Endothelial cell of umbilical vein (primary cell): Measurements from ENCODE around the gene VPS37C. TPM values are rescaled to one million over a fixed set of nuclear protein-coding genes. Genes with fewer than 3 reads are reported as not detected.

Source experiments
- BruUV-seq: library from RNA; stranded (reverse); fragments of 400-500 nt; replicated peaks from 2 replicates; lab custom pipeline; 2021; lab: Mats Ljungman, UMichigan
- CTCF ChIA-PET: fragments of 300-600, 350-600 bp; sonication (Branson Sonifier 250); formaldehyde crosslinking; loops from one replicate; lab custom pipeline; 2021; ENCODE audit warnings: antibody characterized with exemption, inconsistent platforms; lab: Charles Lee
- POLR2A ChIA-PET: fragments of 300-600, 350-600 bp; sonication (Branson Sonifier 250); formaldehyde crosslinking; loops from one replicate; lab custom pipeline; 2021; ENCODE audit warnings: antibody characterized with exemption, inconsistent platforms; lab: Charles Lee
- DNase-seq: peaks from one replicate; pipeline ENCODE4 v3.0.0-alpha.2; 2011; ENCODE audit warnings: low read depth, low spot score
- FAIRE-seq: peaks from 2 replicates; lab custom pipeline; 2011; peaks lifted over from hg19 to GRCh38; lab: Jason Lieb, UNC
- H2AFZ ChIP-seq: 2 replicates; pipeline ENCODE4 v1.6.0; 2012; ENCODE audit warnings: low read depth, low read length, control low read depth, inconsistent platforms
- H3K27ac ChIP-seq: 2 replicates; pipeline ENCODE4 v1.5.1; 2011; ENCODE audit warnings: low read depth, mild to moderate bottlenecking, control low read depth, low read length, moderate library complexity; ENCODE audit not compliant: insufficient read depth
- H3K27me3 ChIP-seq, 2 experiments: 2 replicates each; pipeline versions ENCODE4 v1.6.0 to v1.6.1; 2011; ENCODE audit warnings: low read length in 2 of 2, mixed read lengths in 1 of 2; ENCODE audit not compliant: control insufficient read depth in 2 of 2, insufficient read depth in 2 of 2
- H3K36me3 ChIP-seq, 2 experiments: 2 replicates in 1 of 2; 3 replicates in 1 of 2; pipeline ENCODE4 v1.5.1; 2011; ENCODE audit warnings: low read length in 2 of 2, mild to moderate bottlenecking in 1 of 2, moderate library complexity in 1 of 2; ENCODE audit not compliant: control insufficient read depth in 2 of 2, insufficient read depth in 2 of 2; ENCODE audit errors: extremely low read depth in 1 of 2
- H3K4me1 ChIP-seq: 3 replicates; pipeline ENCODE4 v1.5.1; 2011; ENCODE audit warnings: mild to moderate bottlenecking, low read length; ENCODE audit not compliant: control insufficient read depth, insufficient read depth; ENCODE audit errors: extremely low read depth
- H3K4me2 ChIP-seq: 2 replicates; pipeline ENCODE4 v1.6.1; 2011; ENCODE audit warnings: low read length, control low read depth, mixed read lengths; ENCODE audit not compliant: insufficient read depth
- H3K4me3 ChIP-seq, 3 experiments: fragments of 200-600 bp in 1 of 3; sonication (generic), shearing (Covaris generic) in 1 of 3; replicated peaks in 1 of 3; 2 replicates each; pipeline ENCODE4 v1.5.1; 2011 to 2016; ENCODE audit warnings: control low read depth in 3 of 3, low read length in 3 of 3, mild to moderate bottlenecking in 2 of 3, inconsistent platforms in 1 of 3, low read depth in 1 of 3, moderate library complexity in 1 of 3; ENCODE audit not compliant: insufficient read depth in 1 of 3
- H3K79me2 ChIP-seq: 2 replicates; pipeline ENCODE4 v1.6.0; 2012; ENCODE audit warnings: low read length, inconsistent platforms; ENCODE audit not compliant: control insufficient read depth, insufficient read depth
- H3K9ac ChIP-seq: replicated peaks from 2 replicates; pipeline ENCODE3; 2011; ENCODE audit warnings: low read length, control low read depth; ENCODE audit not compliant: insufficient read depth; ENCODE audit errors: extremely low read depth
- H3K9me1 ChIP-seq: replicated peaks from 3 replicates; pipeline ENCODE4 v1.6.0; 2011; ENCODE audit warnings: mild to moderate bottlenecking, low read length; ENCODE audit not compliant: control insufficient read depth, insufficient read depth; ENCODE audit errors: extremely low read depth
- H3K9me3 ChIP-seq: replicated peaks from 2 replicates; pipeline ENCODE4 v1.5.1; 2012; ENCODE audit warnings: low read length, inconsistent platforms; ENCODE audit not compliant: control insufficient read depth, insufficient read depth
- H4K20me1 ChIP-seq: replicated peaks from 2 replicates; pipeline ENCODE3; 2011; ENCODE audit warnings: mild to moderate bottlenecking, low read length; ENCODE audit not compliant: control insufficient read depth, insufficient read depth; ENCODE audit errors: extremely low read depth
- CTCF ChIP-seq, 2 donors: IDR thresholded peaks; 1 replicate in 1 of 2; 2 replicates in 1 of 2; pipeline ENCODE4 v1.5.1; 2011; ENCODE audit warnings: low read length in 2 of 2, mild to moderate bottlenecking in 2 of 2, moderate library complexity in 2 of 2, control low read depth in 1 of 2, inconsistent platforms in 1 of 2, low read depth in 1 of 2; ENCODE audit not compliant: insufficient read depth in 1 of 2; ENCODE audit errors: extremely low read depth in 1 of 2
- EZH2 ChIP-seq: IDR thresholded peaks from 2 replicates; pipeline ENCODE4 v1.6.1; 2012; ENCODE audit warnings: borderline replicate concordance, low read depth, mild to moderate bottlenecking, moderate library complexity, low read length, inconsistent platforms; ENCODE audit not compliant: severe bottlenecking
- FOS ChIP-seq: IDR thresholded peaks from 2 replicates; pipeline ENCODE4 v1.6.1; 2011; ENCODE audit warnings: mild to moderate bottlenecking, low read length, moderate library complexity, borderline replicate concordance; ENCODE audit not compliant: insufficient read depth
- GATA2 ChIP-seq: IDR thresholded peaks from 2 replicates; pipeline ENCODE4 v1.7.0; 2011; ENCODE audit warnings: low read depth, mild to moderate bottlenecking, moderate library complexity, mixed read lengths, low read length; ENCODE audit not compliant: insufficient read length, insufficient read depth
- JUN ChIP-seq: IDR thresholded peaks from 2 replicates; pipeline ENCODE4 v1.6.1; 2011; ENCODE audit warnings: borderline replicate concordance, low read depth; ENCODE audit not compliant: insufficient read length, insufficient read depth
- MAX ChIP-seq: IDR thresholded peaks from 2 replicates; pipeline ENCODE4 v1.6.1; 2011; ENCODE audit not compliant: insufficient read depth, insufficient read length
- MYC ChIP-seq: IDR thresholded peaks from one replicate; pipeline ENCODE4 v1.6.1; 2011; ENCODE audit warnings: mild to moderate bottlenecking, low read depth, low read length
- POLR2A ChIP-seq: IDR thresholded peaks from 2 replicates; pipeline ENCODE4 v1.6.1; 2012; ENCODE audit warnings: low read depth, mild to moderate bottlenecking, control low read depth, low read length
- POLR2AphosphoS5 ChIP-seq: IDR thresholded peaks from 2 replicates; pipeline ENCODE4 v1.6.1; 2012; ENCODE audit warnings: low read depth, mild to moderate bottlenecking, control low read depth, low read length, moderate library complexity; ENCODE audit not compliant: insufficient read depth
- dilution Hi-C: fragments of 300-500 bp; cut with MboI; formaldehyde crosslinking; loops from one replicate; pipeline ENCODE4 v1.15.0; 2019; ENCODE audit warnings: low sequenced_read_pairs; ENCODE audit not compliant: extremely low pct_ligation_motif_present
- intact Hi-C: fragments of 100-400 bp; cut with micrococcal nuclease; formaldehyde crosslinking; loops from one replicate; pipeline ENCODE4 v1.10.0; 2022
- polyA plus RNA-seq, 4 experiments: library from polyadenylated mRNA; depleted of rRNA in 3 of 4; stranded (reverse) in 3 of 4; unstranded in 1 of 4; fragments of >200 nt; gene quantifications; 2 replicates each; pipeline versions ENCODE4 v1.2.1 to v1.2.3, GENCODE V29; 2011 to 2012; ENCODE audit warnings: missing spikeins in 1 of 4
- total RNA-seq: library from RNA; stranded (reverse); gene quantifications from 2 replicates; pipeline ENCODE4 v1.2.3, GENCODE V29; 2021

The VPS37C gene
- total and polyA plus RNA-seq, 2 donors (not counting 3 experiments of a cell fraction or from before 2014, with no cell fraction given), result 17.7 to 23.4 TPM

- H2AFZ ChIP-seq, result peak overlapping the region; percentile 68
- H3K27ac ChIP-seq, result no peak overlapping the region
- FAIRE-seq (peak; percentile 42), DNase-seq (peak; percentile 72)
- TF ChIP-seq MYC, result no peak
- no peak for TF ChIP-seq CTCF (IDR thresholded peaks at IDR 0.05; ENCODE audit: extremely low read depth in 1 of 2, insufficient read depth in 1 of 2, low read depth in 1 of 2, low read length in 2 of 2)
- TF ChIP-seq MAX, result no peak
- TF ChIP-seq GATA2, result no peak
- TF ChIP-seq POLR2AphosphoS5, result no peak
- TF ChIP-seq JUN, result no peak
- TF ChIP-seq POLR2A, result no peak
- TF ChIP-seq FOS, result no peak
- TF ChIP-seq EZH2, result no peak
- dilution Hi-C loops (no loop called here), intact Hi-C loops (loop anchor here (1.0 kb wide), 1 partner anchor 27 kb away; no protein-coding TSS in a partner anchor)
- no peaks in the 10 kb centered on the region for H3K9me3 ChIP-seq
- H4K20me1 ChIP-seq, result no peaks in the 10 kb centered on the region
- no peaks in the 10 kb centered on the region for H3K27me3 ChIP-seq
- TSS peak; percentile 28 for BruUV-seq
- H3K79me2 ChIP-seq, result peaks cover 27% of the 10 kb centered on the region
- peaks cover 30% of the 10 kb centered on the region for H3K4me1 ChIP-seq
- no peaks in the 10 kb centered on the region for H3K36me3 ChIP-seq
- peak overlapping the region; percentile 13 to 86 (median 73) for H3K4me3 ChIP-seq
- H3K9ac ChIP-seq, result peak overlapping the region; percentile 69
- H3K9me1 ChIP-seq, result no peaks in the 10 kb centered on the region
- H3K4me2 ChIP-seq, result peak overlapping the region; percentile 80
- ChIA-PET CTCF (interaction anchor here (3.2 kb wide), 1 partner anchor 11 kb away, joined by 12 read pairs; no protein-coding TSS in a partner anchor), POLR2A (interaction anchor here (0.7 kb wide), 1 partner anchor 232 kb away, joined by 6 read pairs; no protein-coding TSS in a partner anchor)
Measured at GRCh38 chr11:61160487-61161189, 588 bp downstream of the VPS37C start.
